Ovary (tissue), 3 donors: ENCODE results near the gene TXNRD2.

Experiments
- POLR2A ChIP-seq: fragments of 450-650 bp; IDR thresholded peaks from one replicate; pipeline ENCODE4 v1.6.1; 2017; ENCODE audit warnings: antibody characterized with exemption, mild to moderate bottlenecking, moderate library complexity
- TF ChIP-seq, protein P1 (sequence below), 3 donors: fragments of 450-650 bp in 2 of 3; fragments of 200-600 bp in 1 of 3; IDR thresholded peaks; one replicate each; pipeline versions ENCODE4 v1.5.1 to v1.8.0; 2016 to 2022; ENCODE audit warnings: antibody characterized with exemption in 3 of 3, mild to moderate bottlenecking in 1 of 3
- donor health status: DM: no; HTN: no; CAD: no.

- TF ChIP-seq, protein P1, sequence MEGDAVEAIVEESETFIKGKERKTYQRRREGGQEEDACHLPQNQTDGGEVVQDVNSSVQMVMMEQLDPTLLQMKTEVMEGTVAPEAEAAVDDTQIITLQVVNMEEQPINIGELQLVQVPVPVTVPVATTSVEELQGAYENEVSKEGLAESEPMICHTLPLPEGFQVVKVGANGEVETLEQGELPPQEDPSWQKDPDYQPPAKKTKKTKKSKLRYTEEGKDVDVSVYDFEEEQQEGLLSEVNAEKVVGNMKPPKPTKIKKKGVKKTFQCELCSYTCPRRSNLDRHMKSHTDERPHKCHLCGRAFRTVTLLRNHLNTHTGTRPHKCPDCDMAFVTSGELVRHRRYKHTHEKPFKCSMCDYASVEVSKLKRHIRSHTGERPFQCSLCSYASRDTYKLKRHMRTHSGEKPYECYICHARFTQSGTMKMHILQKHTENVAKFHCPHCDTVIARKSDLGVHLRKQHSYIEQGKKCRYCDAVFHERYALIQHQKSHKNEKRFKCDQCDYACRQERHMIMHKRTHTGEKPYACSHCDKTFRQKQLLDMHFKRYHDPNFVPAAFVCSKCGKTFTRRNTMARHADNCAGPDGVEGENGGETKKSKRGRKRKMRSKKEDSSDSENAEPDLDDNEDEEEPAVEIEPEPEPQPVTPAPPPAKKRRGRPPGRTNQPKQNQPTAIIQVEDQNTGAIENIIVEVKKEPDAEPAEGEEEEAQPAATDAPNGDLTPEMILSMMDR (IDR thresholded peaks at IDR 0.05): no peak
- TF ChIP-seq POLR2A: no peak
These were observed 29.2 kb downstream of the TXNRD2 start for GRCh38 chr22:19912271-19912999.
